A549 (cell line): ENCODE results near the gene SMIM20. TPM values are rescaled to one million over a fixed set of nuclear protein-coding genes. Genes with fewer than 3 reads are reported as not detected.

Source experiments
- ATAC-seq, 2 experiments: fragments of 200-7000 bp in 1 of 2; fragments of >200 bp in 1 of 2; cut with Nextera tagmentation in 1 of 2; cut with Tn5 transposase in 1 of 2; 3 replicates each; pipeline versions ENCODE4 v1.8.0 to v1.9.1; 2018 to 2020; ENCODE audit warnings: mild to moderate bottlenecking in 1 of 2, moderate library complexity in 1 of 2
- CTCF ChIA-PET: fragments of 300-600 bp; sonication (Branson Sonifier 250); formaldehyde crosslinking; extraction: SDS; loops from one replicate; lab custom pipeline; 2021; ENCODE audit warnings: antibody characterized with exemption, inconsistent platforms; lab: Yijun Ruan, JAX
- POLR2A ChIA-PET: fragments of 350-600 bp; formaldehyde crosslinking; extraction: SDS; loops from one replicate; lab custom pipeline; 2021; ENCODE audit warnings: antibody characterized with exemption, inconsistent platforms; lab: Yijun Ruan, JAX
- DNase-seq, 2 experiments: peaks; one replicate each; pipeline versions ENCODE4 v3.0.0 to v3.0.0-alpha.2; 2011 to 2016; ENCODE audit warnings: low read depth in 1 of 2, low spot score in 1 of 2
- FAIRE-seq: peaks from 2 replicates; lab custom pipeline; 2011; peaks lifted over from hg19 to GRCh38; lab: Jason Lieb, UNC
- H3K27ac ChIP-seq, 2 experiments: fragments of >200 bp; sonication (Bioruptor Twin); formaldehyde crosslinking; 3 replicates each; pipeline ENCODE4 v1.5.1; 2016 to 2017
- H3K4me1 ChIP-seq: fragments of >200 bp; sonication (Bioruptor Twin); formaldehyde crosslinking; 3 replicates; pipeline ENCODE4 v1.6.1; 2016
- H3K4me2 ChIP-seq: fragments of >200 bp; sonication (Bioruptor Twin); formaldehyde crosslinking; 3 replicates; pipeline ENCODE4 v1.6.1; 2016
- H3K4me3 ChIP-seq: fragments of >200 bp; sonication (Bioruptor Twin); formaldehyde crosslinking; 3 replicates; pipeline ENCODE4 v1.5.1; 2016
- H3K9me3 ChIP-seq: fragments of >200 bp; sonication (Bioruptor Twin); formaldehyde crosslinking; 3 replicates; pipeline ENCODE4 v1.6.1; 2016
- CBX2 ChIP-seq: fragments of 200-600 bp; sonication (generic); IDR thresholded peaks from 2 replicates; pipeline ENCODE4 v1.6.1; 2016; ENCODE audit warnings: low read depth, mild to moderate bottlenecking, borderline replicate concordance
- CBX8 ChIP-seq: fragments of 200-600 bp; sonication (generic); IDR thresholded peaks from 2 replicates; pipeline ENCODE4 v1.6.1; 2016
- CEBPB ChIP-seq, 2 experiments: fragments of >200 bp in 1 of 2; sonication (Bioruptor Twin) in 1 of 2; formaldehyde crosslinking in 1 of 2; IDR thresholded peaks; 2 replicates each; pipeline ENCODE4 v1.6.1; 2012 to 2016
- CHD4 ChIP-seq: fragments of 200-600 bp; sonication (generic); IDR thresholded peaks from 2 replicates; pipeline ENCODE4 v1.6.1; 2016; ENCODE audit warnings: antibody characterized with exemption, mild to moderate bottlenecking, borderline replicate concordance
- CTCF ChIP-seq: fragments of >200 bp; sonication (Bioruptor Twin); formaldehyde crosslinking; IDR thresholded peaks from 3 replicates; pipeline ENCODE4 v1.5.1; 2016
- ESRRA ChIP-seq: fragments of 150-350 bp; IDR thresholded peaks from 2 replicates; pipeline ENCODE4 v1.6.1; 2014; ENCODE audit warnings: mild to moderate bottlenecking, low read length, borderline replicate concordance
- FOSL2 ChIP-seq, 2 experiments: fragments of 450-650 bp in 1 of 2; fragments of >200 bp in 1 of 2; sonication (Bioruptor Twin) in 1 of 2; formaldehyde crosslinking; IDR thresholded peaks; 2 replicates each; pipeline versions ENCODE4 v1.5.0 to v1.6.1; 2016 to 2020; ENCODE audit warnings: mild to moderate bottlenecking in 1 of 2, moderate library complexity in 1 of 2
- GATA3 ChIP-seq: IDR thresholded peaks from 2 replicates; pipeline ENCODE4 v1.6.1; 2012; ENCODE audit warnings: borderline replicate concordance
- HDAC2 ChIP-seq: fragments of 200-600 bp; sonication (generic); IDR thresholded peaks from 2 replicates; pipeline ENCODE4 v1.6.1; 2016
- HES2 ChIP-seq: fragments of >200 bp; sonication (Bioruptor Twin); formaldehyde crosslinking; IDR thresholded peaks from 2 replicates; pipeline ENCODE4 v1.6.1; 2016
- HOXB13 ChIP-seq: fragments of 250-450 bp; sonication (Bioruptor Pico); IDR thresholded peaks from 2 replicates; pipeline ENCODE4 v1.5.0; 2020; ENCODE audit warnings: low read depth, mild to moderate bottlenecking, moderate library complexity
- JUNB ChIP-seq: fragments of >200 bp; sonication (Bioruptor Twin); formaldehyde crosslinking; IDR thresholded peaks from 2 replicates; pipeline ENCODE4 v1.6.1; 2016
- MAX ChIP-seq: IDR thresholded peaks from 2 replicates; pipeline ENCODE4 v1.6.1; 2012
- MYC ChIP-seq: IDR thresholded peaks from 2 replicates; pipeline ENCODE4 v1.6.1; 2012; ENCODE audit warnings: mild to moderate bottlenecking, inconsistent platforms, low read length, improper control_type of control experiment, borderline replicate concordance
- NFE2L2 ChIP-seq: fragments of 150-350 bp; conservative IDR thresholded peaks from 2 replicates; pipeline ENCODE4 v1.6.1; 2014; ENCODE audit warnings: low read length
- NPAS2 ChIP-seq: fragments of 250-450 bp; sonication (Bioruptor Pico); IDR thresholded peaks from 2 replicates; pipeline ENCODE4 v1.8.0; 2022; ENCODE audit warnings: mild to moderate bottlenecking, moderate library complexity, borderline replicate concordance
- POLR2A ChIP-seq: IDR thresholded peaks from 2 replicates; pipeline ENCODE4 v1.6.1; 2012; ENCODE audit warnings: mild to moderate bottlenecking, low read length
- POLR2AphosphoS2 ChIP-seq: conservative IDR thresholded peaks from 2 replicates; pipeline ENCODE4 v1.6.1; 2012; ENCODE audit warnings: low read length, improper control_type of control experiment, inconsistent platforms
- ZC3H11A ChIP-seq: fragments of 450-650 bp; IDR thresholded peaks from 2 replicates; pipeline ENCODE4 v1.6.1; 2014; ENCODE audit warnings: antibody characterized with exemption, mild to moderate bottlenecking
- ZNF302 ChIP-seq: fragments of 250-450 bp; sonication (Bioruptor Pico); IDR thresholded peaks from 2 replicates; pipeline ENCODE4 v1.9.0; 2021; ENCODE audit warnings: inconsistent platforms, mild to moderate bottlenecking, moderate library complexity
- ZSCAN20 ChIP-seq: fragments of 250-450 bp; sonication (Bioruptor Pico); IDR thresholded peaks from 2 replicates; pipeline ENCODE4 v1.8.0; 2022; ENCODE audit warnings: mild to moderate bottlenecking, moderate library complexity
- WGBS: methylation state at CpG from one replicate; pipeline ENCODE4 v1.1.6; 2017; ENCODE audit errors: missing lambda C conversion rate; 5-methylcytosine and 5-hydroxymethylcytosine counted together
- polyA plus RNA-seq, 4 experiments: library from polyadenylated mRNA; depleted of rRNA in 3 of 4; stranded (reverse); fragments of >200 nt; fragmentation: RNase III in 1 of 4; extraction: RNeasy Plus Mini Kit Qiagen cat#74134 plus additional on column Dnase treatment in 1 of 4; gene quantifications; 2 replicates in 3 of 4; 3 replicates in 1 of 4; pipeline ENCODE4 v1.2.3, GENCODE V29; 2011 to 2017
- TF ChIP-seq, protein P1 (sequence below): IDR thresholded peaks from 2 replicates; pipeline ENCODE4 v1.6.1; 2012
- TF ChIP-seq, protein P2 (sequence below): IDR thresholded peaks from 2 replicates; pipeline ENCODE4 v1.6.1; 2012; ENCODE audit warnings: low read depth, borderline replicate concordance

Gene SMIM20
- polyA plus RNA-seq, 2 of the 4 experiments (the other 2 are of a cell fraction) = 32.9 to 50.5 TPM

- 30% methylated on average over 5 of the region's 5 CpGs for WGBS
- DNase-seq (peak; percentile 3 to 8), ATAC-seq (peak; percentile 65 to 76; a peak in 5 of 6 replicates)
These were observed 39.7 kb downstream of the SMIM20 start for GRCh38 chr4:25953740-25954139.

GRCh38 chr4:25954293-25954904 lies 40.4 kb downstream of the SMIM20 start:
- no peak for DNase-seq
- no peaks in the 10 kb centered on the region for H3K9me3 ChIP-seq
- POLR2A ChIA-PET = no interaction called here
- TF ChIP-seq FOSL2 (IDR thresholded peaks at IDR 0.05) = no peak
- TF ChIP-seq FOSL2 (CRISPR knock-in tag; IDR thresholded peaks at IDR 0.05) = no peak
- 61% methylated on average over 13 of the region's 14 CpGs for WGBS
- CTCF ChIA-PET = interaction anchor here (1.6 kb wide), 1 partner anchor 34 kb away, joined by 5 read pairs; no protein-coding TSS in a partner anchor
- no peak overlapping the region for H3K4me2 ChIP-seq
- H3K4me1 ChIP-seq = peaks cover 3% of the 10 kb centered on the region; the same call in 1 of the 3 replicates
- no peak for ATAC-seq
- H3K27ac ChIP-seq = no peak overlapping the region
- FAIRE-seq = no peak
- no peak overlapping the region for H3K4me3 ChIP-seq

More at GRCh38 chr4:25953740-25954139, 39.7 kb downstream of the SMIM20 start:
- CTCF ChIA-PET = interaction anchor here (1.4 kb wide), 1 partner anchor 34 kb away, joined by 4 read pairs; no protein-coding TSS in a partner anchor
- no peak overlapping the region for H3K4me3 ChIP-seq
- H3K4me2 ChIP-seq = no peak overlapping the region
- H3K4me1 ChIP-seq = peaks cover 8% of the 10 kb centered on the region; the same call in 2 of the 3 replicates
- FAIRE-seq = no peak
- POLR2A ChIA-PET = no interaction called here
- H3K9me3 ChIP-seq = no peaks in the 10 kb centered on the region
- TF ChIP-seq, protein P1, sequence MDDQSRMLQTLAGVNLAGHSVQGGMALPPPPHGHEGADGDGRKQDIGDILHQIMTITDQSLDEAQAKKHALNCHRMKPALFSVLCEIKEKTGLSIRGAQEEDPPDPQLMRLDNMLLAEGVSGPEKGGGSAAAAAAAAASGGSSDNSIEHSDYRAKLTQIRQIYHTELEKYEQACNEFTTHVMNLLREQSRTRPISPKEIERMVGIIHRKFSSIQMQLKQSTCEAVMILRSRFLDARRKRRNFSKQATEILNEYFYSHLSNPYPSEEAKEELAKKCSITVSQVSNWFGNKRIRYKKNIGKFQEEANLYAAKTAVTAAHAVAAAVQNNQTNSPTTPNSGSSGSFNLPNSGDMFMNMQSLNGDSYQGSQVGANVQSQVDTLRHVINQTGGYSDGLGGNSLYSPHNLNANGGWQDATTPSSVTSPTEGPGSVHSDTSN = no peak
- TF ChIP-seq GATA3 (no peak), NPAS2 (CRISPR knock-in tag) (no peak), CBX8 (no peak), ZNF302 (CRISPR knock-in tag) (no peak), NFE2L2 (no peak), POLR2AphosphoS2 (no peak), ESRRA (no peak), HDAC2 (no peak), HES2 (no peak), MYC (no peak), MAX (no peak), ZC3H11A (no peak), FOSL2 (IDR thresholded peaks at IDR 0.05) (no peak), FOSL2 (CRISPR knock-in tag; IDR thresholded peaks at IDR 0.05) (no peak), CEBPB (IDR thresholded peaks at IDR 0.05) (no peak), POLR2A (no peak)
- TF ChIP-seq, protein P2, sequence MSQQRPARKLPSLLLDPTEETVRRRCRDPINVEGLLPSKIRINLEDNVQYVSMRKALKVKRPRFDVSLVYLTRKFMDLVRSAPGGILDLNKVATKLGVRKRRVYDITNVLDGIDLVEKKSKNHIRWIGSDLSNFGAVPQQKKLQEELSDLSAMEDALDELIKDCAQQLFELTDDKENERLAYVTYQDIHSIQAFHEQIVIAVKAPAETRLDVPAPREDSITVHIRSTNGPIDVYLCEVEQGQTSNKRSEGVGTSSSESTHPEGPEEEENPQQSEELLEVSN = no peak
- no peak overlapping the region for H3K27ac ChIP-seq

DNA sequence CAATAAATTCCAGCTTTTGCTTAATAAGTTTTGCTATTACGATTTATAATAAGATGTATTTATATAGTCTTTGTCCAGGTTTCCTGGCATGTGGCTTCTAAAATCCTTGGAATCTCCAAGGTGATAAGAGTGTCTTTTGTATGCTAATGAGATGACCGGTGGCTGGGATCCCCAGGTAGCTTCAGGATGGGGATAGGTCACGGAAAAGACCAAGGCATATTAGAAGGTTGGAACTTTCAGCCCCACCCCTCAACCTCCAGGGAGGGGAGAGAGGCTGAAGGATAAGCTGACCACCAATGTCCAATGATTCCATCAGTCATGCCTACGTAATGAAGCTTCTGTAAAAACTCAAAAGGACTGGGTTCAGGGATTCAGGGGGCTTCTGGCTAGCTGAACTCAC lies 41.7 kb downstream of the SMIM20 start:
- ATAC-seq (no peak), FAIRE-seq (no peak), DNase-seq (no peak)
- Histone ChIP-seq H3K9me3 (no peaks in the 10 kb centered on the region), H3K4me3 (no peak overlapping the region), H3K4me2 (no peak overlapping the region), H3K27ac (no peak overlapping the region), H3K4me1 (no peaks in the 10 kb centered on the region)
- 44% methylated on average over 4 of the region's 4 CpGs for WGBS
- no peak for TF ChIP-seq CBX2
- TF ChIP-seq ZC3H11A = no peak
- TF ChIP-seq, protein P2 = no peak
- no peak for TF ChIP-seq CHD4
- TF ChIP-seq, protein P1 = no peak
- TF ChIP-seq JUNB = no peak
- no peak for TF ChIP-seq CTCF
- TF ChIP-seq HOXB13 (CRISPR knock-in tag) = no peak
- no peak for TF ChIP-seq ZSCAN20 (CRISPR knock-in tag)
- POLR2A ChIA-PET = no interaction called here
- CTCF ChIA-PET = interaction anchor here (1.1 to 1.6 kb wide), 3 partner anchors 12 to 33 kb away, joined by 3 to 5 read pairs (median 4); no protein-coding TSS in a partner anchor
